ENCODE measurements around the gene NKAIN2.

Gene NKAIN2

DNA sequence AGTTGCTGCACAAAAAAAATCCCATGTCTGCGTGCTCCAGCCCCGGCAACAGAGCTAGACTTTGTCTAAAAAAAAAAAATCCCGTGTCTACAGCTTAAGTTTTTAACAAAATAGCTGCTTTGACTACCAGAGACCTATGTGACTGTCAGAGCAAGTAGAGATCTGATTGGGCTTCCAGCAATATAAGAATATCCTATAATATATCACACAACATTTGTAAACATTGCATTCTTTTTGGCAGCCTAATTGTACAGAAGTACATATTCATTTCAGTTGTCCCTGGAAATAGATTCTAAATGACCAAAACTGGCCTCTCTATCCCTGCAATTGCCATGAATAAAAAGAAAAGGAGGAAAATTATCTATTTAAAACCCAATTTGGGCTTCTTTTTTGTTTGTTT is 1019.1 kb downstream of the NKAIN2 start:
- no peak for DNase-seq (ENCODE audit: low read depth in 2 of 2)

- no peak for DNase-seq (ENCODE audit: low read depth in 2 of 2)
Measured at GRCh38 chr6:124823240-124824111, 1019.8 kb downstream of the NKAIN2 start.

DNA sequence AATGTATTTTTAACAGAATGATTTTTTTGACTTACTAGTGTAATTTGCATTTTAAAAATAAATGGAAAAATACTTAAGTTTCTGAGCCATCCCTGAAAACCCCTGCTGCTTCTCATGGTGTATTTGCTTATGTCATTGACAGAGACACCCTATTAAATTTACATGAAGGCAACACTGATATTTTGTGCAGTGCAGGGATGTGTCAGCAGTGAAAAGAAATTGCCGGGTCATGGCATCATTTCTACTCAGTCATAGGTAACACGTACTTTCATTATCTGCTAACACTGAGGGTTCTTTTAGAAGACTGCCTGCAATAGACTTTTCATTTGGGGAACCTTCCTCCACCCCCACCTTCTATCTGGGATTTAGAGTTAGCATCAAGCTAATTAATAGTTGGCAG is 1021.9 kb downstream of the NKAIN2 start:
- no peak for DNase-seq (ENCODE audit: low read depth in 2 of 2)

- DNase-seq (ENCODE audit: low read depth in 2 of 2): no peak
Measured at GRCh38 chr6:124829822-124830221, 1026.2 kb downstream of the NKAIN2 start.

- DNase-seq (ENCODE audit: low read depth in 2 of 2): no peak
Measured at GRCh38 chr6:124830506-124830905, 1026.8 kb downstream of the NKAIN2 start.

DNA sequence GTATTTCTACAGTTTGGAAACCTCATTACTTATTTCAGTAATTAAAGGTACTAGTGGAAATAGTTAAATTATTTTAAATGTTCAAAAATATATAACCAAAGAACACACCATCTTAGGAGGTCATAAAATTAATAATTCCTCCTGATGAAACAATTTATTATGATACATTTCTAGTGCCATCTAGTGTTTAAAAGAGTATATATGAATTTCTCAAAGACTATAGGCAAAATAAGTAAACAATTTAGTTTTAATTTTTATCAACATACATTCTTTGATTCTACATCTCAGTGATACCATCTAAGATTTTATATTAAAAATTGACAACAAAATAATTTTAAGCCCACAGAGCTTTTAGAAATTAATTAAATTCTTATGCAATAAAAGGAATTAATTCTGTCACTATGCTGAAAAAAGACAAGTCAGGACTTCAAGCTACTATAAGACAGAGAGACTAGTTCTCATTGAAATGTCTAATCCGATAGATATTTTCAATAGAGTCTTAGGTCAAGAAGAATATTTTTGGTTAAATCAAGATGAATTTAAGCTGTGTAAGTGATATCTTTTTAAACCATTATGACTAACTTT is 1050.8 kb downstream of the NKAIN2 start:
- no peak for DNase-seq (ENCODE audit: low read depth in 2 of 2)

GRCh38 chr6:124857746-124858145 is 1054.1 kb downstream of the NKAIN2 start:
- DNase-seq (ENCODE audit: low read depth in 2 of 2): no peak

DNA sequence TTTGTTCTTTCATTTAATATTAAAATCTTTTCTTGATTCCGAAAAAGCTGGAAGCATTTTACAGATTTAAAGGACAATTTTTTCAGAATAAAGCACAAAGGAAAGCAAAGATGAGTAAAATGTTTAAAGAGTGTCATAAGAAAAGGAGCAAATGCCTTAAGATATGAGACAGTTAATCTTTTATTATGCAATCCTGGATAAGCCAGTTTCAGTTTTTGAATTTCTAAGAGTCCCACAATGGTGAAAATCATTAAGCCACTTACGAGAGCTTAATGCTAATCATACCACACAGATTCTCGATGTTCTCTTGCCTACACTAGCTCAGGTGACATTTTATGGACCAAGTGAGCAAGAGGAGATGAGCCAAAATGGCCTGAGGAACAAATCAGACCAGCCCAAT is 1054.9 kb downstream of the NKAIN2 start:
- DNase-seq (ENCODE audit: low read depth in 2 of 2): no peak

DNA sequence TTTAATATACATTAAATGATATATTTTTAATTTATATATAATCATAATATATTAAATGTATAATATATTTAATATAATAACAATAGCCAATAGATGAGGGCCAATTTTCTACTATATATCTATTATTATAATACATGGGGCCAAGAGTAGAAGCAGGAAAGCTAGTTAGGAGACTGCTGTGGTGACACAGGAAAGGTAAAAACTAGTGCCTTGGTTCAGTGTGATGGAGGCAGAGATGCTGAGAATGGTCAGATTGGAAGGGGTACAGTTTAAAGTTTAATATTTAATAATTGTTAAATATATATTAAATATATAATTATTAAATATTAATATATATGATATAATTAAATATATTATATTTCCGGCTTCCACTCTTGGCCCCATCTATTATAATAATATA is 1055.7 kb downstream of the NKAIN2 start:
- DNase-seq (ENCODE audit: low read depth in 2 of 2): no peak

DNA sequence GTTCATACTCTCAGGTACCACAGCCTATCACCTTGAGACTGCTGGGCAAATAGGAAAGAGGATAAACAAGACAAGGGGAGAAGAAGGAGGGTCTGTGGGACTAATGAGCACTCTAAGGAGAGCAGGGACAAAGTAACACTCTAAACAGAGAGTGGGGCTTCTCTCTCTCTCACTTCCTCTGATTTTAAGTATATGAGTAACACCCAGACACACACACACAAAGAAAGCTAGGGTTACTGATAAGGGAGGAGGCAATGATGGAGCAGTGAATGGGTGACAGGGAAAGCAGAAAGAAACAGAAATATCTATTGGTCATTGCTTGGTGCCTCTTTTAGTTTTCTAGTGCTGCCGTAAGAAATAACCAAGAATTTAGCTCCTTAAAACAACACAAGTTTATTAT is 1062.4 kb downstream of the NKAIN2 start:
- DNase-seq (ENCODE audit: low read depth in 2 of 2): no peak

GRCh38 chr6:124867121-124867520 is 1063.5 kb downstream of the NKAIN2 start:
- DNase-seq (ENCODE audit: low read depth in 2 of 2): no peak

- DNase-seq (ENCODE audit: low read depth in 2 of 2): no peak
Measured at GRCh38 chr6:124868481-124868880, 1064.8 kb downstream of the NKAIN2 start.

- no peak for DNase-seq (ENCODE audit: low read depth in 2 of 2)
Measured at GRCh38 chr6:124869416-124869815, 1065.8 kb downstream of the NKAIN2 start.

DNA sequence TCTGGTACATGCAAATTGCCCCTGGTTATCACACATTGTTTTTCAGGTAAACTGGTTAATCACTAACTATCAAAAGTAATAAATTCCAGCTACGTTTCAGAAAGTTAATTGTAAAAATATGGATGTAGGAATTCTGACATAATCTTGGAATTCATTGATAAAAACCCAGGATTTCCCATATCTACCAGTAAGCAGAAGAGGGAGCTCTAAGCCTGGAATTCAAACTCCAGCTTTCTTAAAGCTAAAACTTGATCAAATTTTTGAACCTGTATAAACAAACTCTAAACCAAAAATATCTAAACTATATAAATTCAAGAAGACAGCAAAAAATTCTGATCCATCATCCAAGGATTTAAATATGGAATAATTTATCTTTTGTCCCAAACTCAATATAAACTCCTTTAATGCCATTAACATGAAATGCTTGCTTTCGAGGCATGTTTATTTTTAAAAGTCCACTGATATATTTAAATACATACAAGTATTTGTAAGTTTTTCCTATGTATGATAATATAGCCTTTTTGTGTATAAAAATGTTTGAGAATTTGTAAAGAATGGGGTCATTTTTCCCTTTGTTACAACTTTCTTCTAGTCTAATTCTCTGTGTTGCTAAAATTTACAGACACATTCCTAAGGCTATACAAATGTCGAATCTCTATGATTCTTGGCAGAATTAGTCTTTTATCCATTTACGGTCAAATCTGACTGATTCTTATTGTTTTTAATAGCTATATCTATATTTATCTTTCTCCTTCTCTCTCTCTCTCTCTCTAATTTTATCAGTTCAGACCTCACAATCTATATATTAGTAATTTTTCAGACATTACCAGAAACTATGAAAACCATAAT is 1067.2 kb downstream of the NKAIN2 start:
- DNase-seq (ENCODE audit: low read depth in 2 of 2): no peak

- no peak for DNase-seq (ENCODE audit: low read depth in 2 of 2)
Measured at GRCh38 chr6:124872361-124873065, 1068.8 kb downstream of the NKAIN2 start.

DNA sequence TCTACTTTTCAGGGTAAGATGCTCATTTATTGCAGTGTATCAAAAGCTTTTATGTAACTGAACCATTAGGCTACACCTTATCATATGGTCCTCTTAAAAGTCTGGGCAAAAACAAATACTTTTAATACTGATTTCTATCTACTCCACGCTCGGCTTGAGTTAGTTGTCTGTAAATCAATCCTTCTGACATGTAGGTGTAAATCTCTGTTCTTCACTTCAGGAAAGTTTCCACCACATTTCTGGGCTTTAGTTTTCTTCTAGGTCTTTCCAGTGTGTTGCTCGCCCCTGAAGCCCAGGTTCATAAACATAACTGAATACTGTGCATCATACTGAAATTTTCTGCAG is 1069.4 kb downstream of the NKAIN2 start:
- no peak for DNase-seq (ENCODE audit: low read depth in 2 of 2)
